Stimulated activated CD4-positive, alpha-beta T cell treated with anti-CD3 and anti-CD28 coated beads, TNF-alpha, amount 100 ng/mL, for 1 hour (primary cell): ENCODE data around the gene DYNAP.

ENCODE experiments used
- DNase-seq, 3 donors: peaks; one replicate each; pipeline ENCODE4 v3.0.0-alpha.2; 2020; ENCODE audit warnings: low read depth in 3 of 3, low spot score in 1 of 3

The DYNAP gene

GRCh38 chr18:54630963-54631362 is 39.9 kb downstream of the DYNAP start:
- no peak for DNase-seq

GRCh38 chr18:54636217-54636616 is 45.2 kb downstream of the DYNAP start:
- DNase-seq: no peak

- DNase-seq: no peak
Measured at GRCh38 chr18:54641734-54642133, 50.7 kb downstream of the DYNAP start.

GRCh38 chr18:54647176-54647575 is 56.1 kb downstream of the DYNAP start:
- no peak for DNase-seq
